Skin of body (tissue), 2 donors: Measurements from ENCODE around the gene DRC7. TPM values are rescaled to one million over a fixed set of nuclear protein-coding genes. Genes with fewer than 3 reads are reported as not detected.

ENCODE experiments used
- small RNA-seq: library from RNA; depleted of rRNA; stranded (forward); fragments of <200 nt; gene quantifications from one replicate; pipeline ENCODE3, GENCODE V24; 2014; ENCODE audit warnings: low replicate concordance
- total RNA-seq: library from RNA; depleted of rRNA; stranded (reverse); fragments of >200 nt; gene quantifications from one replicate; pipeline ENCODE4 v1.2.3, GENCODE V29; 2014

Gene DRC7
- total RNA-seq, 1 donor from 2014 or later = not detected

Small RNA genes lying within 50 kb of the gene (small RNA-seq; reads per million reads assigned to genes)
- gene MIR6772 = 0.14 reads per million

Other genes starting within 250 kb of the DRC7 start
- 40.9 TPM for gene CIAPIN1, start 247.4 kb upstream of the DRC7 start, total RNA-seq
- 27.1 TPM for gene COQ9, start 247.3 kb upstream of the DRC7 start, total RNA-seq
- gene POLR2C, start 232.1 kb upstream of the DRC7 start, total RNA-seq = 71.1 TPM
- gene DOK4, start 208.3 kb upstream of the DRC7 start, total RNA-seq = 12.6 TPM
- gene CCDC102A, start 158.2 kb upstream of the DRC7 start, total RNA-seq = 8.0 TPM
- gene ADGRG5, start 152.2 kb upstream of the DRC7 start, total RNA-seq = 0.20 TPM
- 32.0 TPM for gene ADGRG1, start 66.2 kb upstream of the DRC7 start, total RNA-seq
- 2.5 TPM for gene ADGRG3, start 26.5 kb upstream of the DRC7 start, total RNA-seq
- 13.8 TPM for gene KATNB1, start 41.0 kb downstream of the DRC7 start, total RNA-seq
- 21.3 TPM for gene KIFC3, start 107.7 kb downstream of the DRC7 start, total RNA-seq